ENCODE measurements around the gene TSNAX.
A peak's percentile ranks its signal among the peaks of the same experiment; 100 is the strongest.

Gene TSNAX

GRCh38 chr1:231528172-231529029, at the start of gene TSNAX:
Gene TSNAX, plus strand, starts transcription at chr1:231528669. Its CDS starts 142 bp downstream, at chr1:231528811.
- TF ChIP-seq, protein P1, sequence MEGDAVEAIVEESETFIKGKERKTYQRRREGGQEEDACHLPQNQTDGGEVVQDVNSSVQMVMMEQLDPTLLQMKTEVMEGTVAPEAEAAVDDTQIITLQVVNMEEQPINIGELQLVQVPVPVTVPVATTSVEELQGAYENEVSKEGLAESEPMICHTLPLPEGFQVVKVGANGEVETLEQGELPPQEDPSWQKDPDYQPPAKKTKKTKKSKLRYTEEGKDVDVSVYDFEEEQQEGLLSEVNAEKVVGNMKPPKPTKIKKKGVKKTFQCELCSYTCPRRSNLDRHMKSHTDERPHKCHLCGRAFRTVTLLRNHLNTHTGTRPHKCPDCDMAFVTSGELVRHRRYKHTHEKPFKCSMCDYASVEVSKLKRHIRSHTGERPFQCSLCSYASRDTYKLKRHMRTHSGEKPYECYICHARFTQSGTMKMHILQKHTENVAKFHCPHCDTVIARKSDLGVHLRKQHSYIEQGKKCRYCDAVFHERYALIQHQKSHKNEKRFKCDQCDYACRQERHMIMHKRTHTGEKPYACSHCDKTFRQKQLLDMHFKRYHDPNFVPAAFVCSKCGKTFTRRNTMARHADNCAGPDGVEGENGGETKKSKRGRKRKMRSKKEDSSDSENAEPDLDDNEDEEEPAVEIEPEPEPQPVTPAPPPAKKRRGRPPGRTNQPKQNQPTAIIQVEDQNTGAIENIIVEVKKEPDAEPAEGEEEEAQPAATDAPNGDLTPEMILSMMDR (IDR thresholded peaks at IDR 0.05; ENCODE audit: low read depth, low read length, missing control alignments), result no peak
- H3K4me3 ChIP-seq (replicated peaks; ENCODE audit: low read depth, low read length), result peak within 1 kb of the TSS; percentile 92
- DNase-seq (ENCODE audit: extremely low read depth, low read depth), result peak; percentile 76

- TF ChIP-seq, protein P1 (IDR thresholded peaks at IDR 0.05; ENCODE audit: low read depth, low read length, missing control alignments), result no peak
- H3K4me3 ChIP-seq (replicated peaks; ENCODE audit: low read depth, low read length), result no peak overlapping the region
- DNase-seq (ENCODE audit: extremely low read depth, low read depth), result no peak
Measured at GRCh38 chr1:231478811-231479210, 49.7 kb upstream of the TSNAX start.

DNA sequence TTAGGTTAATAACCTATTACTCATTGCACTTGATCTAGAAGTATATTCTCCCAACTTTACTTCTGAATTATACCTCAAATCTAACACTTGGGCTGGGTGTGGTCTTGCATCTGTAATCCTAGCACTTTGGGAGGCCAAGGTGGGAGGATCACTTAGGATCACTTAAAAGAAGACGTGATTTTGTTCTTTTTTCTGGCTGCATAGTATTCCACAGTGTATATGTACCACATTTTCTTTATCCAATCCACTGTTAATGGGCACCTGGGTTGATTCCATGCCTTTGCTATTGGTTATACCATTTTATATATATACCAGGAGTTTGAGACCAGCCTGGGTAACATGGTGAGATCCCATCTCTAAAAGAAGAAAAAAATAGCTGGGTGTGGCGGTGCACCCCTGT, 48.5 kb upstream of the TSNAX start:
- DNase-seq (ENCODE audit: extremely low read depth, low read depth), result no peak
- no peak overlapping the region for H3K4me3 ChIP-seq (replicated peaks; ENCODE audit: low read depth, low read length)
- TF ChIP-seq, protein P1 (IDR thresholded peaks at IDR 0.05; ENCODE audit: low read depth, low read length, missing control alignments), result no peak

- TF ChIP-seq, protein P1 (IDR thresholded peaks at IDR 0.05; ENCODE audit: low read depth, low read length, missing control alignments), result no peak
- no peak overlapping the region for H3K4me3 ChIP-seq (replicated peaks; ENCODE audit: low read depth, low read length)
- DNase-seq (ENCODE audit: extremely low read depth, low read depth), result no peak
Measured at GRCh38 chr1:231481289-231481688, 47.2 kb upstream of the TSNAX start.

GRCh38 chr1:231485029-231485784, 43.3 kb upstream of the TSNAX start:
- DNase-seq (ENCODE audit: extremely low read depth, low read depth), result no peak
- H3K4me3 ChIP-seq (replicated peaks; ENCODE audit: low read depth, low read length), result no peak overlapping the region
- TF ChIP-seq, protein P1 (IDR thresholded peaks at IDR 0.05; ENCODE audit: low read depth, low read length, missing control alignments), result no peak

DNA sequence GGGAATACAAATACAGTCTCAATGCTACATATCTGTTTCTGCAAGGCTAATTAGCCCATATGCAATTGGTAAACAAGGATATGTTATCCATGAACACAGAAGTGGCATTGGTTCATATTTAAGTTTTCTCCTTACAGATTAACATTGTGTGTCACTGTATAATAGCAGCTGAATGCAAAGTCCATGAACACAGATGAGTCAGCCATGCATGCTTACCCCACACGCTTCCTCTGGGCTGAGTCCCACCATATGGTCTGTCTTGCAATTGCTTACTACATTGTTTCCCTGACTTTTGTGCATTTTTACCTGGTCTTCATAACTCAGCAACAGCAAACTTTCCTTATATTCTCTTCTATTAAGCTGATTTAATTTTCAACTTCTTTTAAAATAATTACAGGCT, 41.5 kb upstream of the TSNAX start:
- peak; percentile 54 for DNase-seq (ENCODE audit: extremely low read depth, low read depth)
- no peak overlapping the region for H3K4me3 ChIP-seq (replicated peaks; ENCODE audit: low read depth, low read length)
- TF ChIP-seq, protein P1 (IDR thresholded peaks at IDR 0.05; ENCODE audit: low read depth, low read length, missing control alignments), result no peak

Data from HFF-Myc (cell line).